Omental fat pad (tissue), 4 donors: Measurements from ENCODE around the gene H6PD. TPM values are rescaled to one million over a fixed set of nuclear protein-coding genes. Genes with fewer than 3 reads are reported as not detected.

Source experiments
- ATAC-seq: fragments of 150-250 bp; one replicate; pipeline ENCODE4 v1.9.1; 2016; ENCODE audit warnings: mild to moderate bottlenecking, moderate library complexity; ENCODE audit not compliant: low FRiP score
- DNase-seq: peaks from one replicate; pipeline ENCODE4 v3.0.0-alpha.2; 2019; ENCODE audit warnings: low spot score
- total RNA-seq, 4 donors: library from RNA; depleted of rRNA; stranded (reverse); fragments of >200 nt; gene quantifications; one replicate each; pipeline ENCODE4 v1.1.0, GENCODE V29; 2016
- TF ChIP-seq, protein P1 (sequence below), 3 donors: fragments of 450-650 bp; IDR thresholded peaks; one replicate each; pipeline ENCODE4 v1.5.1; 2016 to 2017; ENCODE audit warnings: antibody characterized with exemption in 3 of 3, mild to moderate bottlenecking in 3 of 3, moderate library complexity in 2 of 3

Gene H6PD
- total RNA-seq, 4 donors from 2014 or later = 75.5 to 142 (median 82.7) TPM

GRCh38 chr1:9316080-9316444 is 81.5 kb downstream of the H6PD start:
- no peak for DNase-seq
- TF ChIP-seq, protein P1, sequence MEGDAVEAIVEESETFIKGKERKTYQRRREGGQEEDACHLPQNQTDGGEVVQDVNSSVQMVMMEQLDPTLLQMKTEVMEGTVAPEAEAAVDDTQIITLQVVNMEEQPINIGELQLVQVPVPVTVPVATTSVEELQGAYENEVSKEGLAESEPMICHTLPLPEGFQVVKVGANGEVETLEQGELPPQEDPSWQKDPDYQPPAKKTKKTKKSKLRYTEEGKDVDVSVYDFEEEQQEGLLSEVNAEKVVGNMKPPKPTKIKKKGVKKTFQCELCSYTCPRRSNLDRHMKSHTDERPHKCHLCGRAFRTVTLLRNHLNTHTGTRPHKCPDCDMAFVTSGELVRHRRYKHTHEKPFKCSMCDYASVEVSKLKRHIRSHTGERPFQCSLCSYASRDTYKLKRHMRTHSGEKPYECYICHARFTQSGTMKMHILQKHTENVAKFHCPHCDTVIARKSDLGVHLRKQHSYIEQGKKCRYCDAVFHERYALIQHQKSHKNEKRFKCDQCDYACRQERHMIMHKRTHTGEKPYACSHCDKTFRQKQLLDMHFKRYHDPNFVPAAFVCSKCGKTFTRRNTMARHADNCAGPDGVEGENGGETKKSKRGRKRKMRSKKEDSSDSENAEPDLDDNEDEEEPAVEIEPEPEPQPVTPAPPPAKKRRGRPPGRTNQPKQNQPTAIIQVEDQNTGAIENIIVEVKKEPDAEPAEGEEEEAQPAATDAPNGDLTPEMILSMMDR (IDR thresholded peaks at IDR 0.05) = no peak
- peak; percentile 31 for ATAC-seq

GRCh38 chr1:9316512-9316911 is 81.9 kb downstream of the H6PD start:
- ATAC-seq = no peak
- TF ChIP-seq, protein P1 (IDR thresholded peaks at IDR 0.05) = no peak
- no peak for DNase-seq

- TF ChIP-seq, protein P1 (IDR thresholded peaks at IDR 0.05) = no peak
- no peak for DNase-seq
- ATAC-seq = no peak
Measured at GRCh38 chr1:9317072-9317471, 82.5 kb downstream of the H6PD start.

DNA sequence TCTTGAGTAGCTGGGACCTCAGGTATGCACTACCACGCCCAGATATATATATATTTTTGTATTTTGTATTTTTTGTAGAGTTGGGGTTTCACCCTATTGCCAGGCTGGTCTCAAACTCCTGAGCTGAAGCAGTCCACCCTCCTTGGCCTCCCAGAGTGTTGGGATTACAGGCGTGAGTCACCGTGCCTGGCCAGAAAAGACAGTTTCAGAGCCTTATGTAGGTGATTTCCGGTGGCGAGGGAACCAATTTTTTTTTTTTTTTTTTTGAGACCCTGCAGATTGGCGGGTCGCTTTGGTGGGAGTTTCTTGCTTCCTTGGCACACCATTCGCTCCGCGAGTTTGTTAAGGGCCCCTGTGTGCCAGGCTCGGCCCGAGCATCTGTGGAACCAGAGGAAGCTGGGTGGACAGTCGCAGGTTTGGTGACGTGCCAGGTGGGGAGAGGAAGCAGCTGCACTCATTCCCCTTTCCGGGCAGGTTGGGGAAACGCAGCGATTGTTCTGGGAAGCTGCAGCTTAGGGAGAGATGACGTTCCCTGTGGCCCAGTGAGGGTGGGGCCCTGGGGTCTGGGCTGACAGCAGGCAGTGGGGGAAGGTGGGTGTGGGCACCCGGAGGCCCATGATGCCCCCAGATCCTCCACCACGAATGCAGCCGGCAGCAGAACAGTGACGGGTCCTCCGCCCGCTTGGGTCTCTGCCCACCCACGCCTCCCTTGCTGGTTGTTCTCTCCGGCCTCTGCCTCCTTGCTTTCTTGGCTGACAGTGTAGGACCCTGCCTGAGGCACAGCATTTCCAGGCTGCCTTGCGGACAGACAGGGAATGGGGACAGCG is 83.2 kb downstream of the H6PD start:
- TF ChIP-seq, protein P1 (IDR thresholded peaks at IDR 0.05) = no peak
- ATAC-seq = peak; percentile 4
- DNase-seq = no peak

- TF ChIP-seq, protein P1 (IDR thresholded peaks at IDR 0.05) = no peak
- no peak for DNase-seq
- no peak for ATAC-seq
Measured at GRCh38 chr1:9319208-9319788, 84.7 kb downstream of the H6PD start.

DNA sequence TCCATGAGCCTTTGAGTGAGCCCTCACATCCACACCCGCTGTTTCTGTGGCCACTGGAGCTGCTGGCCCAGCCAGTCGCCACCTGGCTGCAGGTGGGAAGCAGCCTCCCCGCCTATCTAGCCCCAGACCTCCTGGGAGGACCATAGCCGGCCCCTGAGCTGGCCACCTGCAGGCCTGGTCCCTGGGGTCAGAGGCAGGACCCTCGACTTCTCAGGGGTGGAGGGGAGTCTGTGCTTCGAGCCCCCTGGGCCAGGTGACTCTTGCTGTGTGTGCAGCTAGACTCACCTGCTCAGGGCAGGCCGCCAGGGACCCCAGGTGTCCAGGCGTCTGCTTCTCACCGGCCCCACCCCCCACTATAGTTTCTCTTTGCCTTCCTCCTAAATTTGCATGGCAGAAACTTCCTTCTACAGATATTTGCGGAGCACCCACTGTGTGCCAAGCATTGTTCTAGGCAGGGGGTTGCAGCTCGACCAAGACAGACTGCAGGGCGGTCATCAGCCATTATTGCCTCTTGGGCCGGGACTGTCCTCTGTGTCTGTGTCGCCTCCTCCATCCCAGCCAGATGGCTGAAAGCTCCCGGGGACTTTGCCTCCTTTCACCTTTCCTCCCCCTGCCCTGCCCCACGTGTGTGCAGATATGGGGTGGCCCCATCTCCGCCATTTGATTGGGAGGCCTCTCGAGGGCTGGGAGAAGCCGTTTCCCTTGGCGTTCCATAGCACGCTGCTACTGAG is 85.4 kb downstream of the H6PD start:
- TF ChIP-seq, protein P1 (IDR thresholded peaks at IDR 0.05) = no peak
- DNase-seq = no peak
- no peak for ATAC-seq

Other genes starting within 250 kb of the H6PD start
- not detected for gene SLC2A7, start 208.4 kb upstream of the H6PD start, total RNA-seq
- 1 to 10 TPM in 2 of 4 donors, under 1 TPM in 2; 0.32 to 7.9 (median 2.3) TPM for gene SLC2A5, start 165.1 kb upstream of the H6PD start, total RNA-seq
- gene GPR157, start 105.7 kb upstream of the H6PD start, total RNA-seq = 1 to 10 TPM; 1.6 to 8.8 (median 6.9) TPM
- gene SPSB1, start 58.1 kb downstream of the H6PD start, total RNA-seq = 100 to 1,000 TPM in 1 of 4 donors, 10 to 100 TPM in 3; 33.5 to 111 (median 76.3) TPM